LNCaP clone FGC (cell line): ENCODE measurements around the gene MAEA.

Experiments used
- DNase-seq: peaks from one replicate; pipeline ENCODE4 v3.0.0-alpha.2; 2011; ENCODE audit warnings: low read depth
- H3K4me3 ChIP-seq: 2 replicates; pipeline ENCODE4 v1.5.1; 2011; ENCODE audit warnings: mild to moderate bottlenecking, low read depth, low read length, control low read depth
- CTCF ChIP-seq: IDR thresholded peaks from 2 replicates; pipeline ENCODE4 v1.5.1; 2012; ENCODE audit warnings: mild to moderate bottlenecking; ENCODE audit not compliant: control insufficient read depth, insufficient read depth; ENCODE audit errors: extremely low read depth

MAEA gene

GRCh38 chr4:1347410-1347864 lies 57.7 kb downstream of the MAEA start:
- DNase-seq, result peak; percentile 77
- no peak for TF ChIP-seq CTCF
- peak overlapping the region; percentile 75 for H3K4me3 ChIP-seq

GRCh38 chr4:1348014-1348513 lies 58.4 kb downstream of the MAEA start:
- H3K4me3 ChIP-seq, result peak overlapping the region; percentile 75
- no peak for TF ChIP-seq CTCF
- DNase-seq, result no peak

GRCh38 chr4:1348746-1349145 lies 59.1 kb downstream of the MAEA start:
- H3K4me3 ChIP-seq, result peak overlapping the region; percentile 75
- DNase-seq, result no peak
- TF ChIP-seq CTCF, result no peak

- peak overlapping the region; percentile 75 for H3K4me3 ChIP-seq
- no peak for DNase-seq
- no peak for TF ChIP-seq CTCF
These were observed 59.9 kb downstream of the MAEA start for GRCh38 chr4:1349359-1350168.

- DNase-seq, result no peak
- no peak overlapping the region for H3K4me3 ChIP-seq
- no peak for TF ChIP-seq CTCF
These were observed 60.5 kb downstream of the MAEA start for GRCh38 chr4:1350169-1350520.

GRCh38 chr4:1351854-1352566 lies 62.3 kb downstream of the MAEA start:
- DNase-seq, result peak; percentile 46

More at GRCh38 chr4:1351854-1352566, 62.3 kb downstream of the MAEA start:
- no peak overlapping the region for H3K4me3 ChIP-seq
- peak; percentile 99 for TF ChIP-seq CTCF
